ENCODE results near the gene THUMPD3.

Gene THUMPD3

GRCh38 chr3:9351709-9352126 is 11.1 kb upstream of the THUMPD3 start:
- POLR2A ChIA-PET = interaction anchor here (0.7 to 3.2 kb wide), 2 partner anchors 10 to 292 kb away, joined by 3 to 34 read pairs; partner anchors contain the start of gene THUMPD3
- DNase-seq (ENCODE audit: extremely low spot score) = no peak
- CTCF ChIA-PET = no interaction called here
- TF ChIP-seq ZNF384 (IDR thresholded peaks at IDR 0.05) (no peak), ELF4 (IDR thresholded peaks at IDR 0.05) (no peak), TARDBP (IDR thresholded peaks at IDR 0.05) (no peak), HDGF (IDR thresholded peaks at IDR 0.05; ENCODE audit: borderline replicate concordance) (no peak), FOXA1 (IDR thresholded peaks at IDR 0.05) (no peak), L3MBTL2 (conservative IDR thresholded peaks at IDR 0.05) (no peak), CTBP1 (IDR thresholded peaks at IDR 0.05; ENCODE audit: borderline replicate concordance) (no peak), LEF1 (IDR thresholded peaks at IDR 0.05; ENCODE audit: borderline replicate concordance) (no peak), NFRKB (IDR thresholded peaks at IDR 0.05) (no peak), FOXK2 (IDR thresholded peaks at IDR 0.05) (no peak), ARNT (IDR thresholded peaks at IDR 0.05) (no peak), SP1 (IDR thresholded peaks at IDR 0.05) (no peak), SUZ12 (IDR thresholded peaks at IDR 0.05) (no peak), PKNOX1 (IDR thresholded peaks at IDR 0.05) (no peak), BHLHE40 (IDR thresholded peaks at IDR 0.05; ENCODE audit: borderline replicate concordance) (no peak), FOXM1 (IDR thresholded peaks at IDR 0.05; ENCODE audit: borderline replicate concordance) (no peak)

DNA sequence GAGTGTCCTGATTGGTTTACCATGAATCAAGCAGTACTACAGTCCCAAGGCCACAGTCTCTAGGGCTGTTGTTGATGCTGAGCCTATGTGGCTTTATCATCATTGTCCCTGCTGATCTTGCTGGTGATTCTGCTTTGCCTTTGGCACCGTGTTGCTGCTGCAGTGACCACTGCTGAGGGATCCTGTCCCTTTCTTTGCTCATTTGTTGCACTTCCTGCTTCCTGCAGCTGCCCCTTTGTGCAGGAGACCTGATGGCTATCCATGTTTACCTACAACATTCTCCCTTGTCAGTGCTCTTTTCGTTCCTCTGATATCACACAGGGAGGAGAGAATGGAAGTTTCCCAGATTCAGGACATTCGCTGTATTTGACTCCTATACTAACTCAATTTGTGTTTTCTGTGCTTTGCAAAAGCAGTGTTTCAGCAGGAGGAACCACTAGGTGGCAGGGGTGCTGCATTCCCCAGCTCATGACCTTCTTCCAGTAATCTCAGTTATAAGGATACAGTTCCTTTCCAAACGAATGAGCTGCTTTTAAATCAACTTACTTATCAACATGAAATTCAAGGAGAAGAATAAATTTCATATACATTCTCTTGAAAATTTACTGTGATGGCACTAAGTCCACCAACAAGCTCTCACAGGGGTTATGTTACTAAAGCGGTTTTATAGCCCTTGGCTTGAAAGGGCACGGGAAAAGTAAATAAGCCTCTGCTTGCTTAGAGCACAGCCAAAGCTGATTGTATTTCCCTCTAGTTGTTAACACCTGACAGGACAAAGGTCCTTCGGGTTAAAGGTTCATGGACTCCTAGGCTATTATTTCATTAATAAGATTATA is 9.7 kb upstream of the THUMPD3 start:
- TF ChIP-seq FOXM1 (IDR thresholded peaks at IDR 0.05; ENCODE audit: borderline replicate concordance) (no peak), PKNOX1 (IDR thresholded peaks at IDR 0.05) (no peak), NFRKB (IDR thresholded peaks at IDR 0.05) (no peak), HDGF (IDR thresholded peaks at IDR 0.05; ENCODE audit: borderline replicate concordance) (no peak), TARDBP (IDR thresholded peaks at IDR 0.05) (no peak), ZNF384 (IDR thresholded peaks at IDR 0.05) (no peak), L3MBTL2 (conservative IDR thresholded peaks at IDR 0.05) (no peak), LEF1 (IDR thresholded peaks at IDR 0.05; ENCODE audit: borderline replicate concordance) (no peak), SUZ12 (IDR thresholded peaks at IDR 0.05) (no peak), BHLHE40 (IDR thresholded peaks at IDR 0.05; ENCODE audit: borderline replicate concordance) (no peak), ELF4 (IDR thresholded peaks at IDR 0.05) (no peak), SP1 (IDR thresholded peaks at IDR 0.05) (no peak), CTBP1 (IDR thresholded peaks at IDR 0.05; ENCODE audit: borderline replicate concordance) (no peak), ARNT (IDR thresholded peaks at IDR 0.05) (no peak), FOXA1 (IDR thresholded peaks at IDR 0.05) (no peak), FOXK2 (IDR thresholded peaks at IDR 0.05) (no peak)
- ChIA-PET CTCF (interaction anchor here (0.7 to 1.3 kb wide), 13 partner anchors 9 to 646 kb away, joined by 3 to 16 read pairs (median 3); partner anchors contain the start of gene THUMPD3), POLR2A (interaction anchor here (1.0 to 3.2 kb wide), 2 partner anchors 9 to 44 kb away, joined by 4 to 34 read pairs; partner anchors contain the start of gene THUMPD3)
- DNase-seq (ENCODE audit: extremely low spot score) = peak; percentile 70

GRCh38 chr3:9361691-9362388 is 1.0 kb upstream of the THUMPD3 start:
- DNase-seq (ENCODE audit: extremely low spot score) = no peak
- TF ChIP-seq L3MBTL2 (conservative IDR thresholded peaks at IDR 0.05) = no peak
- no peak for TF ChIP-seq FOXA1 (IDR thresholded peaks at IDR 0.05)
- TF ChIP-seq ELF4 (IDR thresholded peaks at IDR 0.05) = no peak
- 0 out of 2 replicates have a peak, but pooled peaks have one; percentile 42 for TF ChIP-seq ZNF384 (IDR thresholded peaks at IDR 0.05)
- TF ChIP-seq SP1 (IDR thresholded peaks at IDR 0.05) = no peak
- TF ChIP-seq FOXK2 (IDR thresholded peaks at IDR 0.05) = no peak
- no peak for TF ChIP-seq NFRKB (IDR thresholded peaks at IDR 0.05)
- TF ChIP-seq HDGF (IDR thresholded peaks at IDR 0.05; ENCODE audit: borderline replicate concordance) = no peak
- TF ChIP-seq ARNT (IDR thresholded peaks at IDR 0.05) = no peak
- ChIA-PET POLR2A (interaction anchor here (0.8 to 3.2 kb wide), 12 partner anchors 9 to 131 kb away, joined by 3 to 45 read pairs (median 16); partner anchors contain the start of gene SETD5), CTCF (interaction anchor here (2.4 kb wide), 1 partner anchor 9 kb away, joined by 16 read pairs; no protein-coding TSS in a partner anchor)

GRCh38 chr3:9369508-9369907 is 6.7 kb downstream of the THUMPD3 start:
- CTCF ChIA-PET = no interaction called here
- TF ChIP-seq LEF1 (IDR thresholded peaks at IDR 0.05; ENCODE audit: borderline replicate concordance) = no peak
- TF ChIP-seq FOXK2 (IDR thresholded peaks at IDR 0.05) = no peak
- no peak for TF ChIP-seq BHLHE40 (IDR thresholded peaks at IDR 0.05; ENCODE audit: borderline replicate concordance)
- TF ChIP-seq ARNT (IDR thresholded peaks at IDR 0.05) = no peak
- TF ChIP-seq NFRKB (IDR thresholded peaks at IDR 0.05) = no peak
- TF ChIP-seq PKNOX1 (IDR thresholded peaks at IDR 0.05) = no peak
- no peak for TF ChIP-seq SP1 (IDR thresholded peaks at IDR 0.05)
- no peak for TF ChIP-seq TARDBP (IDR thresholded peaks at IDR 0.05)
- TF ChIP-seq FOXM1 (IDR thresholded peaks at IDR 0.05; ENCODE audit: borderline replicate concordance) = no peak
- TF ChIP-seq CTBP1 (IDR thresholded peaks at IDR 0.05; ENCODE audit: borderline replicate concordance) = no peak
- no peak for TF ChIP-seq SUZ12 (IDR thresholded peaks at IDR 0.05)
- no peak for TF ChIP-seq ELF4 (IDR thresholded peaks at IDR 0.05)
- TF ChIP-seq ZNF384 (IDR thresholded peaks at IDR 0.05) = no peak
- no peak for TF ChIP-seq FOXA1 (IDR thresholded peaks at IDR 0.05)
- DNase-seq (ENCODE audit: extremely low spot score) = no peak
- POLR2A ChIA-PET = no interaction called here

GRCh38 chr3:9373465-9373864 is 10.6 kb downstream of the THUMPD3 start:
- DNase-seq (ENCODE audit: extremely low spot score) = no peak
- ChIA-PET POLR2A (interaction anchor here (3.3 kb wide), 1 partner anchor 11 kb away, joined by 27 read pairs; the partner anchor contains the start of gene THUMPD3), CTCF (no interaction called here)
- TF ChIP-seq FOXM1 (IDR thresholded peaks at IDR 0.05; ENCODE audit: borderline replicate concordance) = no peak
- no peak for TF ChIP-seq PKNOX1 (IDR thresholded peaks at IDR 0.05)
- no peak for TF ChIP-seq BHLHE40 (IDR thresholded peaks at IDR 0.05; ENCODE audit: borderline replicate concordance)
- no peak for TF ChIP-seq CTBP1 (IDR thresholded peaks at IDR 0.05; ENCODE audit: borderline replicate concordance)
- no peak for TF ChIP-seq SUZ12 (IDR thresholded peaks at IDR 0.05)
- no peak for TF ChIP-seq L3MBTL2 (conservative IDR thresholded peaks at IDR 0.05)
- no peak for TF ChIP-seq ARNT (IDR thresholded peaks at IDR 0.05)
- no peak for TF ChIP-seq FOXK2 (IDR thresholded peaks at IDR 0.05)
- TF ChIP-seq NFRKB (IDR thresholded peaks at IDR 0.05) = no peak
- no peak for TF ChIP-seq ELF4 (IDR thresholded peaks at IDR 0.05)
- TF ChIP-seq LEF1 (IDR thresholded peaks at IDR 0.05; ENCODE audit: borderline replicate concordance) = no peak
- TF ChIP-seq ZNF384 (IDR thresholded peaks at IDR 0.05) = no peak
- no peak for TF ChIP-seq FOXA1 (IDR thresholded peaks at IDR 0.05)
- no peak for TF ChIP-seq SP1 (IDR thresholded peaks at IDR 0.05)
- no peak for TF ChIP-seq TARDBP (IDR thresholded peaks at IDR 0.05)
- no peak for TF ChIP-seq HDGF (IDR thresholded peaks at IDR 0.05; ENCODE audit: borderline replicate concordance)
